ENCODE measurements around the gene APP.

GRCh38 chr21:25838809-25839208 is 331.8 kb downstream of the APP start:
- TF ChIP-seq, protein P1, sequence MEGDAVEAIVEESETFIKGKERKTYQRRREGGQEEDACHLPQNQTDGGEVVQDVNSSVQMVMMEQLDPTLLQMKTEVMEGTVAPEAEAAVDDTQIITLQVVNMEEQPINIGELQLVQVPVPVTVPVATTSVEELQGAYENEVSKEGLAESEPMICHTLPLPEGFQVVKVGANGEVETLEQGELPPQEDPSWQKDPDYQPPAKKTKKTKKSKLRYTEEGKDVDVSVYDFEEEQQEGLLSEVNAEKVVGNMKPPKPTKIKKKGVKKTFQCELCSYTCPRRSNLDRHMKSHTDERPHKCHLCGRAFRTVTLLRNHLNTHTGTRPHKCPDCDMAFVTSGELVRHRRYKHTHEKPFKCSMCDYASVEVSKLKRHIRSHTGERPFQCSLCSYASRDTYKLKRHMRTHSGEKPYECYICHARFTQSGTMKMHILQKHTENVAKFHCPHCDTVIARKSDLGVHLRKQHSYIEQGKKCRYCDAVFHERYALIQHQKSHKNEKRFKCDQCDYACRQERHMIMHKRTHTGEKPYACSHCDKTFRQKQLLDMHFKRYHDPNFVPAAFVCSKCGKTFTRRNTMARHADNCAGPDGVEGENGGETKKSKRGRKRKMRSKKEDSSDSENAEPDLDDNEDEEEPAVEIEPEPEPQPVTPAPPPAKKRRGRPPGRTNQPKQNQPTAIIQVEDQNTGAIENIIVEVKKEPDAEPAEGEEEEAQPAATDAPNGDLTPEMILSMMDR (IDR thresholded peaks at IDR 0.05) = no peak
- no peak for TF ChIP-seq POLR2A (IDR thresholded peaks at IDR 0.05)
